GM12872 (cell line): ENCODE data around the gene P2RX1.

Experiments
- CTCF ChIP-seq: IDR thresholded peaks from 3 replicates; pipeline ENCODE4 v1.5.1; 2011; ENCODE audit warnings: low read depth, mild to moderate bottlenecking, low read length, moderate library complexity; ENCODE audit not compliant: insufficient read depth

P2RX1 gene

DNA sequence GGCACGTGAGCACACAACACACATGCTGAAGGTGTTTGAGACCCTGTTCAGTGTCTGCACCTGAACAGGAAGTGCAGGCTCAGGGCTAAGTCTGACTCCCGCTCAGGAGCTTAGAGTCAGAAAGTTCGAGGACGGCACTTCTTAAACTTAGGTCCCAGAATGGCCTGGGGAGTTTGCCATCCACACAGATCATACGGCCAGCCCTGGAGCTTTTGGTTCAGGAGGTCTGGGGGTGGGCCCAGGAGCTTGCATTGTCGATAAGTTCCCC is 19.4 kb downstream of the P2RX1 start:
- TF ChIP-seq CTCF: no peak

GRCh38 chr17:3896108-3896967 is 19.9 kb downstream of the P2RX1 start:
- no peak for TF ChIP-seq CTCF

GRCh38 chr17:3895354-3895753 is 20.9 kb downstream of the P2RX1 start:
- no peak for TF ChIP-seq CTCF

GRCh38 chr17:3894911-3895343 is 21.3 kb downstream of the P2RX1 start:
- TF ChIP-seq CTCF: no peak

GRCh38 chr17:3894188-3894587 is 22.1 kb downstream of the P2RX1 start:
- TF ChIP-seq CTCF: no peak

DNA sequence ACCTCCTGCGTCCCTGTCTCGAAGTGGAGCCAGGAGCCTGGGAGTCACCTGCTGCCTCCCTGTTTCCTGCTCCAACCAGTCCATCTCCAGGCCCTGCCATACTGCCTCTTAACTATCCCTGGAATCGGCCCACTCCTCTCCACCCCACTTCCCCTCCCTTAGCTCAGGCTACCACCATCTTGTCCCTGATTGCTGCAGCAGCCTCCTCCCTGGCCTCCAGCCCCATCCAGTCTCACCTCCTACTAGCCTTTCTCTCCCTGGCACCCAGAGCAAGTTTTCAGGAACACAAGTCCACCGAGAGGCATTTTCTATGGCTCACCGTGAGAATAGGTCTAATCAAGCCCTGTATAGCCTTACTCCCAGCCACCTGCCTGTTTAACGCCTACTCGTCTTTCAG is 22.5 kb downstream of the P2RX1 start:
- TF ChIP-seq CTCF: no peak

DNA sequence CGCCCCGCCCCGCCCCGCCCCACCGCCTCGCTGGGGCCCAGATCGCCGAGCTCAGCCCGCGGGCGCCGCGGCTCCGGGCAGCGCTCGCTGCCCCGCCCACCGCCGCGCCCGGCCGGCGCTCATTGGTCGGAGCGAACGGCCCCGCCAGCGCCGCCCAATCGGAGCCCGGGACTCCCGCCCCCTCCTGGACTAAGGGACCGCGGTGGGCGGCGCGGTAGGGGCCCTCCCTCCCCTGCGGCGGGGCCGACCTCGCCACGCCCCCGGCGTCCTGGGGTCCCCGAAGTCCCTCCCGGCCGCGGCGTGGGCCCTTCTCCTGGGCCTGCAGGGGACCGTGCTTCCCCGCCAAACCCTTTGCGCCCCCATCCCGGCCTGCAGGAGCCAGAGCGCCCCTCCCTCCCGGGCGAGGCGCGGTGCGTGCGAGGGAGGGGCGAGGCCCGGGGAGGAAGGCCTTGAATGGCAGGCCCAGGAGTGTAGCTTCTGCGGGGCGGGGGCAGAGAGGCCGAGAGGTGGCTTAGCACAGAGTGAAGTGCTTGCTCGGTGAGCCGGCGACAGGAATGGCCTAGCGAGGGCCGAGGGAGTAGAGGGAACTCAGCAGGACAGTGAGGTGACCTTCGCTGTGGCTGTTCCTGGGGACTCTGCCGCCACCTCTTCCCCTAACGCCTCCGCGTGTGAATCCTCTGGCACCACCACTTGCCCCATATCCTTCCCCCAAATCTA is 23.1 kb downstream of the P2RX1 start, which contains the start of gene CAMKK1:
Gene CAMKK1, minus strand, starts transcription at position 51 of the 717 bp plus-strand sequence. CDS start 7,366 bp downstream, outside the sequence.
- TF ChIP-seq CTCF: no peak
